GM21717 (cell line): ENCODE data around the gene PTBP3.

Experiments
- ATAC-seq: cut with Tn5 transposase; IDR thresholded peaks from one replicate; pipeline ENCODE4 v1.9.1; 2021; ENCODE audit warnings: mild to moderate bottlenecking, moderate library complexity; ENCODE audit not compliant: unreplicated experiment

Gene PTBP3

GRCh38 chr9:112173489-112174221, 159.8 kb downstream of the PTBP3 start:
- ATAC-seq = no peak

DNA sequence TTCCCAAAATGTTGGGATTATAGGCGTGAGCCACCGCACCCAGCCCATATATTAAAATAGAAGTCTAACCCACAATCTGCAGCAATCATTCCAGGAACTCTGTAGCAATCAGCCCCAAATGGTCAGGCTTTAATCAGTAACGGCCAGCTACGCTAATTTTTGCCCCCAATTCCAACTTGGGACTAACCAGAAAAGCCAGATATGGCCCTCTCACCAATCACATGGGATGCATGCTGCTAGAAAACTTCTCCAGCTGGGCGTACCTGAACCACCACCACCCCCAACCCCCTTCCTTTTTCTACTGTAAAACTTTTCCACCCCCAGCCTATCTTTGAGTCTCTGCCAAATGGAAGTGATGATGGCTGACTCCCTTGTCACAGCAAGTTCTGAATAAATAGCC, 162.5 kb downstream of the PTBP3 start:
- no peak for ATAC-seq

GRCh38 chr9:112170235-112170634, 163.2 kb downstream of the PTBP3 start:
- no peak for ATAC-seq

- ATAC-seq = no peak
These were observed 164.1 kb downstream of the PTBP3 start for GRCh38 chr9:112169368-112169767.

DNA sequence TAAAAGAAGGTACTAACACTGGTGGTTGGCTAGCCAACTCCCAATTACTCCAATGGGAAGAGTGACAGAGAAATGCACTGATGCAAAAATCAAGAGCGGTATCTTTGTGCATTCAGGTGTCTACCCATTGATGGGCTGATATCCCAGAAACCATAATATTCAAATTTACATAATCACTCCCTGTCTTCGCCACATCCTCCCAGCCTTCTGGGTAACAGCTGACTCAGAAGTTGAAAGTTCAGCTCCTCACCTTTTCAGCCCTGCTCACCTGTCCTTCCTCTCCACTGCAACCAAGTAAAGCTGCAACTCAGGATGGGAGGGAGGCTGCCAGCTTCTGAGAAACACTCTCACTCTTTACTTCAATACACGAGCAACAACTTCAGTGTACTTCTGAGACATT, 165.2 kb downstream of the PTBP3 start:
- no peak for ATAC-seq
